NT2/D1 (cell line): ENCODE data around the gene ZFYVE19.

Experiments used
- YY1 ChIP-seq: IDR thresholded peaks from 2 replicates; pipeline ENCODE4 v1.6.1; 2011; ENCODE audit not compliant: insufficient read length, insufficient read depth
- ZNF274 ChIP-seq: IDR thresholded peaks from 2 replicates; pipeline ENCODE4 v1.6.1; 2011; ENCODE audit warnings: mild to moderate bottlenecking, low read depth, low read length

- no peak for TF ChIP-seq ZNF274
- no peak for TF ChIP-seq YY1
These were observed 56.9 kb downstream of the ZFYVE19 start for GRCh38 chr15:40863660-40864270.
